Activated CD4-positive, alpha-beta T cell treated with anti-CD3 and anti-CD28 coated beads, Interleukin-2, Interleukin-4, amounts not matched to agents 100 ng/mL and 50 ng/mL, durations not matched to agents 16 hours and 8 hours (primary cell): ENCODE measurements around the gene KCNT2.
"Not testable (repeated sequence)": the region's sequence is repeated elsewhere in the genome, so short reads cannot be mapped to it uniquely, and the experiment has no call there.

Experiments used
- DNase-seq: peaks from one replicate; pipeline ENCODE4 v3.0.0-alpha.2; 2020; ENCODE audit warnings: low spot score

Gene KCNT2

DNA sequence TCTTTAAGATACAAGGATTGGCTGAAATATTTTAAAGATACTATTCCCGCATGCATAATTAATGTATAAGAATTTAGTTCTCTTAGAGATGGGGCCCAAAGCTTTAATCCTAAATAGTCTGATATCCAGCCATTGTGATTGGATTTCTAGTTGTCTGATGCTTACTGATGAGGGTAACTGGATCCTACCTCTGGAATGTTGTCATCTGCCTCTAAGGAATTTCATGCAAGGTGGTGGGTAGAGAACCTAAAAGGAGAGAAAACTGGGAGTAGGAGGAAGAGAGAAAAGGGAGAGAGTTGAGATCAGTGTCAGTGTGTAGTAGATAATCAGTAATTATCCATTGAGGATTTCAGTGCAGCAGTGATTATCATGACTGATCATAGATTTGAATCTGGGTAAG, 295.5 kb downstream of the KCNT2 start:
- no peak for DNase-seq

DNA sequence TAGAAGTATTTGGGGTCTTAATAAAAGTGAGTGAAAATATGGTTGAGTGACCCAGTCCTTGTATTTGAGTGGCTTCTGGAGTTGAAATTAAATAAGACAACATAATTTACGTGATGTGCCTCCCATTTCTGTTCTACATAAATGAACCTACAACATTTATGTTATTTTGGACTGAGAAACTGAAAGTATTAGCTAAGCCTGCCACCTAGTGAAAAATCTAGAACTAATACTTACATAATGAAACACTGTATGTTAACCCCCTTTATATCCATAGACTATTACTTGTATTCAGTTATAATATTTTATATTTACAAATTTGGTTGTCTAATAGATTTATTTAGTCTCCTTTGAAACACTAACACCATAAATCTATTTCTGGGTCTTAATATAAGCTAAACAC, 298.9 kb downstream of the KCNT2 start:
- no peak for DNase-seq

DNA sequence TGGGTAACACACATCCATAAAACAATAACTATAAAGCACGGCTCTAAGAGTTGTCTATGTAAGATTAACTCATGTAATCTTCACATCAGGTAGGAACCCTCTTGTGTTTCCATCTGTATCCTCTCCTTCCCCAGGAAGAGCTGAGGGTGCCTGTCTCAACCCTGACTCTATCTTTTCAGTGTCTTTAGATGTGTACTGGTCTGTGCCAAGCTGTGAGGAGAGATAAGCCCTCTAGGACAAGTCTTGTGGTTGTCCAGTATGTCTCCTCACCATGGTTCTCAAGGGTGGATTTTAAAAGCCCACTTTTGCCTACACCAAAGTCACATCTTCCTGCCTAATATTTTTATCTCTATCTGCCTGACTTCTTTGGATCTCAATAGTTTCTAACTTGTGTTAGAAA, 300.1 kb downstream of the KCNT2 start:
- DNase-seq, result no peak

DNA sequence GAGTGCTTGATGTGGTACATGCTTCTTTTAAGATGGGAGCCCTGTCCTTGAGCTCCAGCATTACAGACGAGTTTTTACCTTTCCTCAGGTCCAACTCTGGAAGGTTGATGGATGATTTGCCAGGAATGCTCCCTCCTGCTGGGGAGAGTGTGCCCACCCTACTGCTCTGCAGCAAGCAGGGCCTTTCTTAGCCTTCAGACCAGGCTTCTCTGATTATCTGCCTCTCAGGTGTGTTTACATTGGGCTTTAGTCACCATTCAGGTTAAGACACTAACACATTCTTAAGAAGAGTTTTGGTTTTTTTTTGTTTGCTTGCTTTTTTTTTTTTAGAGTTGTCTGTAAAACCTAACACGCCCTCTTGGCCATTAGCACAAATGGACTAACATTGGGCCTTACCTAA, 301.8 kb downstream of the KCNT2 start:
- DNase-seq, result no peak

DNA sequence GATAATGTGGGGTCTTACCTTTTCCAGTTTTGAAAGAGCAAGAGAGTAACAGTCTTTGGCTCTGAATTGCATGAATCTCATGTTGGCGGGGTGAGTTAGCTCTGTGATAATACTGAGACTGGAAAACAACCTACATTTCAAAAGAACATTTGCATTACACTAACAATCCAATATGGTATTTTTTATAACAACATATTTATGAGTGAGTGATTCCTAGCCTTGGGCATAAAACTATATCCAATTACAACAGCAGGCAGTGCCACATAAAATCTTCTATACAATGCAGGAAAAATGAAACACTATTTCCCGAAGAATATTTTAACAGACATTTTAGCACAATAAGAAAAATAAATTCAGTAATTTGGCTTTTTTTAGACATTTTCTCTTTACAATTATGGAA, 303.0 kb downstream of the KCNT2 start:
- no peak for DNase-seq

DNA sequence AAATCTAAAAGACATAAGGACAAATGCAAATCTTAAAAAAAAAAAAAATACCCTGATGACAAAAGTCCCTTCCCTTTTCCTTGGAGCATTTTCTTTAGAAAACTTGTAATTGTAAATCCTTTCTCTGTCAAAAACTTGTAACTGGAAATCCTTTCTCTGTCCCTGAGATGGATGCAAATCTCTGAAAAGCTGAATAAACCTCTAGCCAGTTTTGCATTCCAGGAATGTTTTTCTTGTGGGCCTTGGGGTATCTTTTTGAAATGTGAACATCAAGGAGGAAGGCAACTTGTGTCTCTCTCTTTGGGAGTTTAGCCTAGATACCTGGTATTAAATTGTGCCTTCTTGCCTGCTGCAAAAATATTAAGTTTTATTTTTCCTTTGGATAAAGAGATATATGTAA, 305.3 kb downstream of the KCNT2 start:
- DNase-seq, result no peak

- DNase-seq, result no peak
These were observed 305.8 kb downstream of the KCNT2 start for GRCh38 chr1:196302420-196302819.

DNA sequence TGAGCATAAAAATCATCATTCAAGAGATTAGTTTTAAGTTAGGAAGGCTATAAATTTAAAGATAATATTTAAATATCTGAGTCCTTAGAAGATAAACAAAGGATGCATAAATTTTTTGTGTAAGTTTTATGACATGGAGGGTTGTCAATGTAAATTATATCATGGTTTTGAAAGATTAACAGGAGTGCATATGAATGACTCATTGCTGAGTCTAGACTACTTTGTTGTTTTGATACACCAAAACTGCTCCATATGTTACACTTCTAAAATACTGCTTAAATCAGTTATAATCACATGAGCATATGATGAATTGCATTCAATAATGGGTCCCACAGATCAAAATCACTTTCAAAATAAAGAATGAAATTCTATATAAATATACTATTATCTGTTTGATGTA, 312.5 kb downstream of the KCNT2 start:
- no peak for DNase-seq

- no peak for DNase-seq
These were observed 329.4 kb downstream of the KCNT2 start for GRCh38 chr1:196278816-196279215.

DNA sequence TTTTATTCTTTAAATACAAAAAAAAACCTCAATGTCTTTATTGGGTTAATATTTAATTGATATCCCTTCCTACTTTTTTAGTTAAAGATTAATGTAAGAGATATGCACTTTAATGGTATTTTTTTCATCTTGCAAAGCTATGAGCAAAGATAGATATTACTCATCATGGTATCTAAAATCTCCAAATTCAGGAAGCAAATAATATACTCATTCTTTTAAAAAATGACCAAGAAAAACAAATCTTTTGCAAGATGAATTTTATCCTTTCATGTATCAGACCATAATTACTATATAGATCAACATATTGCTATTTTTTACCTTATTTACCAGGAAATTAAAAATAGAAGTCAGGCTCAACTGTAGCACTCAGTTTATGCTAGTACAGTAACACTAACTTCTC, 330.4 kb downstream of the KCNT2 start:
- no peak for DNase-seq

- no peak for DNase-seq
These were observed 336.9 kb downstream of the KCNT2 start for GRCh38 chr1:196271212-196271947.

DNA sequence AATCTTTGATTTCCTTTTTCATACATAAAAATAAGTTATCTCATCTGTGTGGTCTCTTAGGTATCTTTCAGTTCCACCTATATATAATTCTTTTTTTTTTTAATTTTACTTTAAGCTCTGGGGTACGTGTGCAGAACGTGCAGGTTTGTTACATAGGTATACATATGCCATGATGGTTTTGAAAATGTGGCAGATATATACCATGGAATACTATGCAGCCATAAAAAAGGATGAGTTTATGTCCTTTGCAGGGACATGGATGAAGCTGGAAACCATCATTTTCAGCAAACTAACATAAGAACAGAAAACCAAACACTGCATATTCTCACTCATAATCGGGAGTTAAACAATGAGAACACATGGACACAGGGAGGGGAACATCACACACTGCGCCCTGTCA, 345.2 kb downstream of the KCNT2 start:
- DNase-seq, result not testable (repeated sequence)

DNA sequence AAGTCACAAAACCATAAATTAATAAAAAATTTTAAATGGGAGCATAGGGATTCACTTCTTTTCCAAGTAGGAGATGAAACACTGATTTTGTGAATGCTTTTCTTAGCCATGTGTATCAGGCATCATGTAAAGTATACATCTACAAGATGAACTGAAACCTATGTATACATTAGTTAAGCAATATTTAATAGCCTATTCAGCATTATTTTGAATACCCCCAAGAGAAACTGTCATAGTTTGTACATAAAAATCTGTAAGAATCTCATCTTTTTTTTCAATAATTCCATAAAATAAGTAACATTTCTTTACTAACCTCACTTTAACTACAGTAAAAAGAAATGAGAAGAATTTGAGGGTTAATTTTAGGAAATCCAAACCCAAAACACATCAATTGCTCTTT, 348.0 kb downstream of the KCNT2 start:
- no peak for DNase-seq

DNA sequence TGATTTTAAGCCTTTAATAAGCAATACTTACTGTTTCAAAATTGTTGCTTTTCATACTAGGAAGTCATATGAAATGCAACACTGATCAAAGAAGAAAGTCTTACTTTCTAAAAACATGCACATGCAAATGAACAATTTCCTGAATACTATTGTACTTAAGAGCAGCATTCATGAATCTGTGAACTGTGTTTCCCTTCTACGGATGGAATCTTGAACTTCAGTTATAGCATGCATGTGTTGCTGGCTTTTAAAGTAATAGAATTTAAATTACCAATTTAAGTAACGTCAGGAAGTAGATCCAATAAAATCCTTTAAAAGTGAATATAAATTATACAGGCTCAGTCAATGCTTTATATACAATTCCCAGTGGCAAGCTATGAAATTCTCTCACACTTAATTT, 348.9 kb downstream of the KCNT2 start:
- DNase-seq, result no peak

DNA sequence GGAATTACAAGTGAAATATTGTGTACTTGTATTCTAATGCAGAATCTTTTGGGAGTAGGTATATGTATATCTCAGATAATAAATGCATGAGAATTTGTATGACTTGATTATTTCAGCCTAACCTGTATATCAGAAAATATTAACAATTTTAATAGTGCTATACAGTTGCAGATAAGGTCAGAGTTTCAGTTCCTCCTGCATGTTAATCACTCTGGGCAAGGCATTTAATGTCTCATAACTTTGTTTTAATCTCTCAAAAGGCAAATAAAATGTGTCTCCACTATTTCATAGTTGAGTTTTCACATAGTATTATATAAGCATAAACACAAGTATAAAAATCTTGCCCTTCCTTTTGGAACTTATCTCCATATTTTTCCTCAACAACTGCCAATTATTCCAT, 352.5 kb downstream of the KCNT2 start:
- DNase-seq, result no peak

DNA sequence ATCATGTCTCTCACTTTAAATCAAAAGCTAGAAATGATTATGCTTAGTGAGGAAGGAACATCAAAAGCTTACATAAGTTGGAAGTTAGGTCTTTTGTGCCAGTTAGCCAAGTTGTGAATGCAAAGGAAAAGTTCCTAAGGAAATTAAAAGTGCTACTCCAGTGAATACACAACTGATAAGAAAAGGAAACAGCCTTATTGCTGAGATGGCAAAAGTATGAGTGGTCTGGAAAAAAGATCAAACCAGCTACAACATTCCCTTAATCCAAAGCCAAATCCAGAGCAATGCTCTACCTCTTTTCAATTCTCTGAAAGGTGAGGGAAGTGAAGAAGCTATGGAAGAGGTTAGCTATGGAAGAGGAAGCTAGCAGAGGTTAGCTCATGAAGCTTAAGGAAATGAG, 378.7 kb downstream of the KCNT2 start:
- no peak for DNase-seq

DNA sequence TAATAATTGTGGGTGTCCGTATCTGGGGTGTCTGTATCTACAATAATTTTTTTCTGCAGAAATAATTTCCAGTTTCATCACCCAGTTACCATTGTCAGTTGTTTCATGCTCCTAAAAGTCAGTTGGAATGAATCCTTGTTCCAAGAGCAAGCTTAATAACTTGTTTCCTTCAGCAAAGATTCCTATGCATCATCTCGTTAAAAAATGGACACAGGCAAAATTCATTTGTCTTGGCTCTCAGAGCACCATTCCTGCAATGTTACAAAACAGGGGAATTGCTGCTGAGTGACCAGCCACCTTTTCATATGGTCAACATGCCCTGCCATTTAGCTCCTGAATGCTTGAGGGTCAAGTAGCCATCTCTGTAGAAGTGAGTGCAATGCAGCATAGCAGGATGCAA, 393.4 kb downstream of the KCNT2 start:
- no peak for DNase-seq

DNA sequence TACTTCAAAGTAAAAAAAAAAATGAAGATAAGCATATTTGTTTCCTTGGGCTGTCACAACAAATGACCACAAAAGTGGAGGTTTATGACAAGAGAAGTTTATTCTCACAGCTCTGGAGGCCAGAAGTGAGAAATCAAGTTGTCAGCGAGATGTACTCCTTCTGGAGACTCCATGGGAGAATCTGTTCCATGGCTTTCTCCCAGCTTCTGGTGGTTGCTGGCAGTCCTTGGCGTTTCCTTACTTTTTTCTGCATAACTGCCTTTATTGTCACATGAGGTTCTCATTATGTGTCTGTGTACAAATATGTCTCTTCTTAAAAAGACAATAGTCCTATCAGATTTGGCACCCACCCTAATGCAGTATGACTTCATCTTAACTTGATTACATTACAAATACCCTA, 398.3 kb downstream of the KCNT2 start:
- DNase-seq, result no peak

DNA sequence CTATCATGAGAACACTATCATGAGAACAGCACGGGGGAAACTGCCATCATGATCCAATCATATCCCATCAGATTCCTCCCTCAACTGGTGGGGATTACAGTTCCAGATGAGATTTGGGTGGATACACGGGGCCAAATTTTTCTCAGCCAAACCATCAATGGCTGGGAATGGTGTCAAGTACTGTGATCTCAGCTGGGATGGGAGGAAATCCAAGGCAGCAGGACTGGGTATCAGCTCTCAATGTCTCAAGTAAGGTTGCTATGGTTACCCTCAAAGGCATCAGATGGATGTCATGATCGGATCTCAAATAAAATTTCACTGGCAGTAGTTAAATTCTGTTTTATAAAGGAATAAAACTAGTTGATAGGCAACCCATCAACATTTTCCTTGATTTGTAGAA, 399.0 kb downstream of the KCNT2 start:
- no peak for DNase-seq

- DNase-seq, result no peak
These were observed 400.5 kb downstream of the KCNT2 start for GRCh38 chr1:196207612-196208217.

DNA sequence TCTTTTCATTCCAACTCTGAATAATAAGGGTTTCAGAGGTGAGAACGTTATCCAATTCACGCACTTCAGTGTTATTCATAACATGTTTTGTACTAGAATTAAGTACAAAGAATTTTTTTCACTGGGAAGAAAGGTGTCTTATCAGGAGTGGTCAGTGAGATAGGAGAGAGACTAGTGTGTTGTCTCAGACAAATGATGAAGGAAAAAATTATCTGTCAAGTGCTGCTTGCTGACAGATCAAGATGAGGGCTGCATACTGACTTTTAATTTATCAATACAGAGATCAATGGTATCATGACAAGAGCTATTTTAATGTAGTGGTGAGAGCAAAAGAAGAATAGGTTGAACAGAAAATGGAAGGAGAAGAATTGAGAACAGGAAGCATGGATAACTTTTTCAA, 402.4 kb downstream of the KCNT2 start:
- no peak for DNase-seq

- no peak for DNase-seq
These were observed 411.8 kb downstream of the KCNT2 start for GRCh38 chr1:196196486-196196885.

DNA sequence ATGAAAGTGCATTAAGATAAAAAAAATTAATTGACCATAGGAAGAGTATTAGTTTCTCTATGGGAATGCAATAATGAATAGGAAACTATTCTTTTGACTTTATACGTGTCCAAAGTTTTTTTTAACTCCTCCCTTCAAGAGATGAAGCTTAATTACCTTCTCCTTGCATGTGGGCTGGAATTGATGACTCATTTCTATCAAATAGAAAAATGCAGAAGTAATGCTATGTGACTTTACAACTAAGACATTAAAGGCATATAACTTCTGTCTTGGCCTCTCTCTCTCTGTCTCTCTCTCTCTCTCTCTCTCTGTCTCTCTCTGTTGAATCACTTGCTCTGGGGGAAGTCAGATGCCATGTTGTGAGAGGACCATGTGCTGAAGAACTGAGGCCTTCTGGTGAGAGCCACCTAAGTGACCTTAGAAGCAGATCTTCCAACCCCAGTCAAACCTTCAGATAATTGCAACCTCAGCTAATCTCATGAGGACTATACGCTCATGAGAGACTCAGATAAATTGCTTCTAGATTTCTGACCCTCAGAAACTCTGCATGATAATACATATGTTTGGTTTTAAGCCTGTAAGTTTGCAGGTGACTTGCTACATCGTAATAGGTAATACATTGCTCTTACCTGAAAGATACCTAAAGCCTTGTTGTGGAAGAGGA, 414.2 kb downstream of the KCNT2 start:
- no peak for DNase-seq

DNA sequence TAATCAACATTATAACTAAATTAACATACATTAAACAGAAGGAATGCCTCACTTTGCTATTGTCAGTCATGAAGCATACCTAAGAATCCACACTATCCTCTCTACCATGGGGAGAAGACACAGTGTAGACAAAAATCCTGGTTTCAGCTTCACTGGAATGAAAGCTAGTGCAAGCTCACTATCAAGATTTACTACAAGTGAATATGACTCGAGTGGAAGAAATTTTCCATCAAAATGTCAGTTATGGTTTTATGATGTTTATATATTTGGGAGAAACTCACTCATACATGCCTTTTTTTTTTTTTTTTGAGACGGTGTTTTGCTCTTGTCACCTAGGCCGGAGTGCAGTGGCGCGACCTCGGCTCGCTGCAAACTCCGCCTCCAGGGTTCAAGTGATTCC, 424.3 kb downstream of the KCNT2 start:
- DNase-seq, result no peak
